ENCODE measurements around the gene GUCY1A2.

DNA sequence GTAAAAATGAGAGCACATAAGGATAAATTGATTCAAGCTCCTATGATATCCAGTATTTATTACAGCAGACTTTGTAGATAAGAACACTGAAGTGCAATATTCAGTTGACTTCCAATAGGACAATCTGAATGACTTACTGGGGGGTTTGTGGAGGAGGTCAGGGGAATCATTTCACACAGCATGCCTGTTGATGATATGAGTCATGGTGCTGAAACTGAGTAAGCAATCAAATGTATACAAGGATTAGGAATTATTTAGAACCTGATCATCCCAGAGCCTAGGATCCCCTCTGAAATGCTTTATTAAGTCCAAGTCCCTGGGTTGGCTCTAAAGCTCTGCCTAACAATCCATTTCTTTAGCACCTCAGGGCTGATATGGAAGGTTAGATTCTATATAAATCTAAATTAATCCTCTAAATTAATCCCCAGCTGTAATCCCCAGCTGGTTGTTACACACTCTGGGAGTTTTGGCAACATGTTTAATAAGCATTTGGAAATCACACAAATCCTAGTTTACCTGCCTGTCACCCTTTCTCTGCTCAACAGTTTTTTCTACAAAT, 326.4 kb downstream of the GUCY1A2 start:
- TF ChIP-seq, protein P1, sequence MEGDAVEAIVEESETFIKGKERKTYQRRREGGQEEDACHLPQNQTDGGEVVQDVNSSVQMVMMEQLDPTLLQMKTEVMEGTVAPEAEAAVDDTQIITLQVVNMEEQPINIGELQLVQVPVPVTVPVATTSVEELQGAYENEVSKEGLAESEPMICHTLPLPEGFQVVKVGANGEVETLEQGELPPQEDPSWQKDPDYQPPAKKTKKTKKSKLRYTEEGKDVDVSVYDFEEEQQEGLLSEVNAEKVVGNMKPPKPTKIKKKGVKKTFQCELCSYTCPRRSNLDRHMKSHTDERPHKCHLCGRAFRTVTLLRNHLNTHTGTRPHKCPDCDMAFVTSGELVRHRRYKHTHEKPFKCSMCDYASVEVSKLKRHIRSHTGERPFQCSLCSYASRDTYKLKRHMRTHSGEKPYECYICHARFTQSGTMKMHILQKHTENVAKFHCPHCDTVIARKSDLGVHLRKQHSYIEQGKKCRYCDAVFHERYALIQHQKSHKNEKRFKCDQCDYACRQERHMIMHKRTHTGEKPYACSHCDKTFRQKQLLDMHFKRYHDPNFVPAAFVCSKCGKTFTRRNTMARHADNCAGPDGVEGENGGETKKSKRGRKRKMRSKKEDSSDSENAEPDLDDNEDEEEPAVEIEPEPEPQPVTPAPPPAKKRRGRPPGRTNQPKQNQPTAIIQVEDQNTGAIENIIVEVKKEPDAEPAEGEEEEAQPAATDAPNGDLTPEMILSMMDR (IDR thresholded peaks at IDR 0.05) = no peak
- no peak for TF ChIP-seq POLR2A (IDR thresholded peaks at IDR 0.05)
